T-helper 2 cell (primary cell): Measurements from ENCODE around the gene DPP7.

Experiments
- DNase-seq, 5 experiments: peaks; one replicate each; pipeline versions ENCODE4 v3.0.0 to v3.0.0-alpha.2; 2012 to 2022

The DPP7 gene

GRCh38 chr9:137086531-137087408, 27.8 kb downstream of the DPP7 start, which contains the start of gene MAN1B1:
Gene MAN1B1, plus strand, starts transcription at chr9:137086985. Its CDS starts 15 bp downstream, at chr9:137087000.
- DNase-seq = peak; percentile 98 to 100 (median 100)

- peak in 1 of 5 experiments; percentile 41 for DNase-seq
Measured at GRCh38 chr9:137085920-137086530, 28.5 kb downstream of the DPP7 start.

GRCh38 chr9:137084526-137084925, 30.0 kb downstream of the DPP7 start:
- DNase-seq = no peak

- DNase-seq = no peak
Measured at GRCh38 chr9:137083394-137084004, 31.0 kb downstream of the DPP7 start.

- DNase-seq = no peak
Measured at GRCh38 chr9:137082925-137083290, 31.6 kb downstream of the DPP7 start.

- DNase-seq = no peak
Measured at GRCh38 chr9:137082222-137082924, 32.2 kb downstream of the DPP7 start.

- DNase-seq = no peak
Measured at GRCh38 chr9:137080260-137081122, 34.0 kb downstream of the DPP7 start.

GRCh38 chr9:137079401-137079787, 35.1 kb downstream of the DPP7 start:
- DNase-seq = no peak

GRCh38 chr9:137078701-137079400, 35.7 kb downstream of the DPP7 start:
- DNase-seq = no peak

- peak in 3 of 5 experiments; percentile 27 to 54 (median 30) for DNase-seq
Measured at GRCh38 chr9:137077758-137078693, 36.5 kb downstream of the DPP7 start.

- peak in 3 of 5 experiments; percentile 51 to 69 (median 65) for DNase-seq
Measured at GRCh38 chr9:137077010-137077747, 37.4 kb downstream of the DPP7 start, which contains the start of gene UAP1L1. Gene UAP1L1, plus strand, starts transcription at chr9:137077517. Its CDS starts 16 bp downstream, at chr9:137077533.

- no peak for DNase-seq
Measured at GRCh38 chr9:137076636-137077009, 37.9 kb downstream of the DPP7 start.

GRCh38 chr9:137075275-137075775, 39.2 kb downstream of the DPP7 start:
- DNase-seq = no peak

GRCh38 chr9:137074657-137075274, 39.8 kb downstream of the DPP7 start:
- no peak for DNase-seq

- DNase-seq = no peak
Measured at GRCh38 chr9:137073992-137074399, 40.5 kb downstream of the DPP7 start.

GRCh38 chr9:137071282-137071681, 43.3 kb downstream of the DPP7 start:
- no peak for DNase-seq

- no peak for DNase-seq
Measured at GRCh38 chr9:137070906-137071275, 43.6 kb downstream of the DPP7 start.

GRCh38 chr9:137070201-137070905, 44.2 kb downstream of the DPP7 start, which contains the start of gene SAPCD2:
Gene SAPCD2, minus strand, starts transcription at chr9:137070557. Its CDS starts 97 bp downstream, at chr9:137070460.
- DNase-seq = peak; percentile 71 to 93 (median 81)
